Measurements from ENCODE around the gene KLK5. TPM values are rescaled to one million over a fixed set of nuclear protein-coding genes. Genes with fewer than 3 reads are reported as not detected.

Gene KLK5
- total RNA-seq, 1 experiment from 2014 or later: not detected

DNA sequence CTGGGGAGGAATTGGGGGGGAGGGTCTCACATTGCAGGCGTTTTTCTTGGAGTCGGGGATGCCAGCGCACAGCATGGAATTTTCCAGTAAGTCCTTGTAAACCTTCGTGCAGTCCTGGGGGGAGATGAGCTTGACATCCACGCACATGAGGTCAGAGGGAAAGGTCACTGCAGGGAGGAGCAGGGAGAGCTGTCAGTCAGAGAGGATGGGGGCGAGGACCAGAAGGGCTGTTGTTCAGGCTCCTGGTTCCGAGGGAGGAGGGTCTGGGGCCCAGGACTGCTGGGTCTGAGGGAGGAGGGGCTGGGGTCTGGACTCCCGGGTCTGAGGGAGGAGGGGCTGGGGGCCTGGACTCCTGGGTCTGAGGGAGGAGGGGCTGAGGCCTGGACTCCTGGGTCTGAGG, 26.9 kb upstream of the KLK5 start:
- no peaks in the 10 kb centered on the region for H3K79me1 ChIP-seq (ENCODE audit: insufficient read depth, low read depth, low read length, poor library complexity, severe bottlenecking)
- H3K9me3 ChIP-seq (ENCODE audit: control insufficient read depth, low read depth, low read length): no peaks in the 10 kb centered on the region
- H4K8ac ChIP-seq (replicated peaks; ENCODE audit: insufficient read length, low read depth, low read length): no peak overlapping the region
- no peak overlapping the region for H2BK15ac ChIP-seq (ENCODE audit: low read depth, low read length)
- H4K5ac ChIP-seq (ENCODE audit: insufficient read length, low read depth, low read length): no peak overlapping the region
- H3K9ac ChIP-seq (ENCODE audit: extremely low read depth, insufficient read length, low read length): no peak overlapping the region
- H3K23ac ChIP-seq (ENCODE audit: insufficient read length, low read depth, low read length): no peak overlapping the region
- no peak overlapping the region for H4K91ac ChIP-seq (ENCODE audit: insufficient read length, low read depth, low read length)
- no peaks in the 10 kb centered on the region for H3K79me2 ChIP-seq (ENCODE audit: insufficient read depth, low read length)
- H2AK5ac ChIP-seq (ENCODE audit: insufficient read length, low read length): no peak overlapping the region
- Mint-ChIP-seq H3K27ac (no peak overlapping the region), H3K27me3 (ENCODE audit: low read depth) (peaks cover 16% of the 10 kb centered on the region), H3K9me3 (no peaks in the 10 kb centered on the region), H3K4me1 (peaks cover 38 to 53% of the 10 kb centered on the region in 2 experiments), H3K4me3 (no peak overlapping the region), H3K36me3 (ENCODE audit: insufficient read depth in 1 of 3, low read depth in 3 of 3) (no peaks in the 10 kb centered on the region)
- DNase-seq: no peak
- H3K4ac ChIP-seq (ENCODE audit: low read depth, low read length): no peak overlapping the region
- H4K20me1 ChIP-seq (ENCODE audit: control insufficient read depth, insufficient read depth, insufficient read length): no peaks in the 10 kb centered on the region
- no peak overlapping the region for H3K56ac ChIP-seq (ENCODE audit: insufficient read length, low read depth, low read length)
- H3K4me1 ChIP-seq (ENCODE audit: insufficient read depth, low read length): peaks cover 6% of the 10 kb centered on the region; the same call in 1 of the 2 replicates
- H3T11ph ChIP-seq (ENCODE audit: low read length): no peak overlapping the region
- no peak overlapping the region for H2AFZ ChIP-seq (ENCODE audit: low read length)
- TF ChIP-seq, protein P1, sequence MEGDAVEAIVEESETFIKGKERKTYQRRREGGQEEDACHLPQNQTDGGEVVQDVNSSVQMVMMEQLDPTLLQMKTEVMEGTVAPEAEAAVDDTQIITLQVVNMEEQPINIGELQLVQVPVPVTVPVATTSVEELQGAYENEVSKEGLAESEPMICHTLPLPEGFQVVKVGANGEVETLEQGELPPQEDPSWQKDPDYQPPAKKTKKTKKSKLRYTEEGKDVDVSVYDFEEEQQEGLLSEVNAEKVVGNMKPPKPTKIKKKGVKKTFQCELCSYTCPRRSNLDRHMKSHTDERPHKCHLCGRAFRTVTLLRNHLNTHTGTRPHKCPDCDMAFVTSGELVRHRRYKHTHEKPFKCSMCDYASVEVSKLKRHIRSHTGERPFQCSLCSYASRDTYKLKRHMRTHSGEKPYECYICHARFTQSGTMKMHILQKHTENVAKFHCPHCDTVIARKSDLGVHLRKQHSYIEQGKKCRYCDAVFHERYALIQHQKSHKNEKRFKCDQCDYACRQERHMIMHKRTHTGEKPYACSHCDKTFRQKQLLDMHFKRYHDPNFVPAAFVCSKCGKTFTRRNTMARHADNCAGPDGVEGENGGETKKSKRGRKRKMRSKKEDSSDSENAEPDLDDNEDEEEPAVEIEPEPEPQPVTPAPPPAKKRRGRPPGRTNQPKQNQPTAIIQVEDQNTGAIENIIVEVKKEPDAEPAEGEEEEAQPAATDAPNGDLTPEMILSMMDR (conservative IDR thresholded peaks at IDR 0.05): no peak
- no peak overlapping the region for H3K4me2 ChIP-seq (ENCODE audit: insufficient read depth, insufficient read length, low read length)
- H3K18ac ChIP-seq (ENCODE audit: insufficient read length, low read depth, low read length): peak overlapping the region; percentile 27
- no peaks in the 10 kb centered on the region for H3K27me3 ChIP-seq (ENCODE audit: insufficient read depth, low read length)
- H2BK5ac ChIP-seq (ENCODE audit: insufficient read length, low read length): no peak overlapping the region
- H2BK20ac ChIP-seq (ENCODE audit: low read depth, low read length, poor library complexity, severe bottlenecking): no peak overlapping the region
- WGBS (ENCODE audit: extremely low coverage, insufficient read length, low lambda C conversion rate): no CpG with 5 or more reads among the region's 8 CpGs
- no peak overlapping the region for H2BK120ac ChIP-seq (ENCODE audit: low read depth, low read length, poor library complexity, severe bottlenecking)
- peak overlapping the region; percentile 20; the same call in 1 of the 2 replicates for H3K14ac ChIP-seq (ENCODE audit: insufficient read depth, low read length)
- H3K23me2 ChIP-seq (ENCODE audit: insufficient read length, low read depth, low read length, poor library complexity, severe bottlenecking): no peaks in the 10 kb centered on the region
- H3K27ac ChIP-seq (ENCODE audit: insufficient read length, low read depth, low read length): no peak overlapping the region
- no peak overlapping the region for H2BK12ac ChIP-seq (ENCODE audit: insufficient read length, low read depth, low read length)

All from H9 (cell line).